ENCODE measurements around the gene IGSF21. TPM values are rescaled to one million over a fixed set of nuclear protein-coding genes. Genes with fewer than 3 reads are reported as not detected.

IGSF21 gene
- total RNA-seq, 1 donor, result not detected

DNA sequence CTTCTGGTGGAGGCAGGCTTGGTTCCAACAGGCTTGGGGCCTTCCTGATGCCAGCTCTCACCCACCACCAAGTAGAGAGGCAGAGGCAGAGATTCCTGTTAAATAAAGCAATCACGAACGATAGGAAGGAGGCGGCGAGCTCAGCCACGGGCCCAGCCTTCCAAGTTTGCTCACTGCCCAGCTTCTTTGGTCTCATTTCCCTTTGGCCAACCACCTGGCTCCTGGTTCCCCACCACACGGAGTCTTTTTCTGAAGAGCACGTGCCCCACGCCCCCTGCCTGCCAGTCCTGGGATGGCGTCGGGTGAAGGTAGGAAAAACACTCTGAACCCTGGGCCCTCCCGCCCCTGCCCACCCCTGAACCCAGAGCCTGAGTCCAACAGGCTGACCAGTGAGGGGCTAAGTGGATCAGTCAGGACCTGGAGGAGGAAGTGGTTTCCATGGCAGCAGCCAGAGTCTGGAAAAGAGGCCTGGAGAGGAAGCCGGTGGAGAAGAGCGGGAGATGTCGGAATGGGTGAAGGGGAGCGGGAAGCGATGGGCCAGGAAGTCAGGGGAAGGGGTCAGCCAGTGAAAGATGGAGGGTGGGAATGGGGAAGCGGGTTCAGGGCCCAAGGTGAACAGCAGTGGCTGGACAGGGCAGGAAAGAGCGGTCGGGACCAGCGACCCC, 214.9 kb downstream of the IGSF21 start:
- DNase-seq (ENCODE audit: low read depth), result no peak
- TF ChIP-seq, protein P1, sequence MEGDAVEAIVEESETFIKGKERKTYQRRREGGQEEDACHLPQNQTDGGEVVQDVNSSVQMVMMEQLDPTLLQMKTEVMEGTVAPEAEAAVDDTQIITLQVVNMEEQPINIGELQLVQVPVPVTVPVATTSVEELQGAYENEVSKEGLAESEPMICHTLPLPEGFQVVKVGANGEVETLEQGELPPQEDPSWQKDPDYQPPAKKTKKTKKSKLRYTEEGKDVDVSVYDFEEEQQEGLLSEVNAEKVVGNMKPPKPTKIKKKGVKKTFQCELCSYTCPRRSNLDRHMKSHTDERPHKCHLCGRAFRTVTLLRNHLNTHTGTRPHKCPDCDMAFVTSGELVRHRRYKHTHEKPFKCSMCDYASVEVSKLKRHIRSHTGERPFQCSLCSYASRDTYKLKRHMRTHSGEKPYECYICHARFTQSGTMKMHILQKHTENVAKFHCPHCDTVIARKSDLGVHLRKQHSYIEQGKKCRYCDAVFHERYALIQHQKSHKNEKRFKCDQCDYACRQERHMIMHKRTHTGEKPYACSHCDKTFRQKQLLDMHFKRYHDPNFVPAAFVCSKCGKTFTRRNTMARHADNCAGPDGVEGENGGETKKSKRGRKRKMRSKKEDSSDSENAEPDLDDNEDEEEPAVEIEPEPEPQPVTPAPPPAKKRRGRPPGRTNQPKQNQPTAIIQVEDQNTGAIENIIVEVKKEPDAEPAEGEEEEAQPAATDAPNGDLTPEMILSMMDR (IDR thresholded peaks at IDR 0.05; ENCODE audit: insufficient read depth, low read length), result no peak
- no peak overlapping the region for H3K4me3 ChIP-seq (ENCODE audit: low read depth, low read length)

DNA sequence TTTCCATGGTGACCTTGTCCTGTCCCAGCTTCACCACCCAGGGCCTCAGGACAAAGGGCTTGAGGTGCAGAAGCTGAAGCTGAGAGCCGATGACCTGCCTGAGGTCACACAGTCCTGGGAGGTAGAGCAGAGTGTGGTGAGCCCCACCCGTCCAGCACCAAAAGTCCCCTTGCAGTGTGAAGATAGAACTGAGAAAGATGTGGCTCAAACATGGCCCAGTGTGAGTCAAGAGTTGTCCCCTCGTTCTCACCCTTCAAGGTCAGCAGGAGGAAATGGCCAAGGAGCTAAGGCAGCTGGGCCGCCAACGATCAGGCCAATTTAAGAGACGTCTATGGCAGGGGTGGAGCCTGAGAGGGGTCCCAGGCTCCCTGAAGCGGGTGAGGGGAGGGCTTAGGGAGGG, 215.7 kb downstream of the IGSF21 start:
- TF ChIP-seq, protein P1 (IDR thresholded peaks at IDR 0.05; ENCODE audit: insufficient read depth, low read length), result no peak
- DNase-seq (ENCODE audit: low read depth), result no peak
- H3K4me3 ChIP-seq (ENCODE audit: low read depth, low read length), result no peak overlapping the region

DNA sequence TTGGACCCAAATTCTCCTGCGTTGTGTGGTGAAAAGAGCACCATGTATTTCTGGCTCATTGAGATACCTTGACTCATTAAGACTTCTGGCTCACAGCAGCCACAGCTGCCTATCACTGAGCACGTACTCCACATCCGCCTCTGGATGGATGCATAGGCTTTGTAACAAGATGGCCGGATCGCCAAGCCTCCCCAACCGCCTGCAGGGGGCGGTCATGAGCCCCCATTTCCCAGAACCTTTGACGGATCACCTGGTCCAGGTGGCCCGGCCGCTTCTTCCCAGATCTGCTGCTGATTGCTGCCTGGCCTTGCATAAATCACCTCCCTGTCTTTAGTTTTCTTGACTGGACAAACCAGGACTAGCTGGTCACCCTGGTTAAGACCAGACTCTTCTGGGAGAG, 216.6 kb downstream of the IGSF21 start:
- H3K4me3 ChIP-seq (ENCODE audit: low read depth, low read length), result no peak overlapping the region
- TF ChIP-seq, protein P1 (IDR thresholded peaks at IDR 0.05; ENCODE audit: insufficient read depth, low read length), result no peak
- no peak for DNase-seq (ENCODE audit: low read depth)

DNA sequence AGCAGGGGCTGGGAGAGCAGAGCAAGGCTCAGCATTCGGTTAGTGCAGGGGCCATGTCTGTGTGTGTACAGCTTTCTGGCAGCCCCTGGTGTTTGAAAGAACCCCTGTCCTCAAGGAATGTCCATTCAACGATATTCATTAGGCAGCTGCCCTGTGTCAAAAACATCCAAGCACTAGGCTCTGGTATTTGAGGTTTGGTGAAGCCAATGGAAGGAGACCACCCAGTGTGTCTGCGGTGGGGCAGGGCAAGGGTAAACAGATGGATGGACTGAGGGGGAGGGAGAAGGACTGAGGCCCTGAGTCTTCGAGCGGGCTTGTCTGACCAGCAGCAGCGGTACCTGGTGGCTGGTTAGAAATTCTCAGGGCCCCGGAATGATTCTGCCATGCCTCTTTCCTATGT, 217.5 kb downstream of the IGSF21 start:
- DNase-seq (ENCODE audit: low read depth), result no peak
- TF ChIP-seq, protein P1 (IDR thresholded peaks at IDR 0.05; ENCODE audit: insufficient read depth, low read length), result no peak
- H3K4me3 ChIP-seq (ENCODE audit: low read depth, low read length), result no peak overlapping the region

DNA sequence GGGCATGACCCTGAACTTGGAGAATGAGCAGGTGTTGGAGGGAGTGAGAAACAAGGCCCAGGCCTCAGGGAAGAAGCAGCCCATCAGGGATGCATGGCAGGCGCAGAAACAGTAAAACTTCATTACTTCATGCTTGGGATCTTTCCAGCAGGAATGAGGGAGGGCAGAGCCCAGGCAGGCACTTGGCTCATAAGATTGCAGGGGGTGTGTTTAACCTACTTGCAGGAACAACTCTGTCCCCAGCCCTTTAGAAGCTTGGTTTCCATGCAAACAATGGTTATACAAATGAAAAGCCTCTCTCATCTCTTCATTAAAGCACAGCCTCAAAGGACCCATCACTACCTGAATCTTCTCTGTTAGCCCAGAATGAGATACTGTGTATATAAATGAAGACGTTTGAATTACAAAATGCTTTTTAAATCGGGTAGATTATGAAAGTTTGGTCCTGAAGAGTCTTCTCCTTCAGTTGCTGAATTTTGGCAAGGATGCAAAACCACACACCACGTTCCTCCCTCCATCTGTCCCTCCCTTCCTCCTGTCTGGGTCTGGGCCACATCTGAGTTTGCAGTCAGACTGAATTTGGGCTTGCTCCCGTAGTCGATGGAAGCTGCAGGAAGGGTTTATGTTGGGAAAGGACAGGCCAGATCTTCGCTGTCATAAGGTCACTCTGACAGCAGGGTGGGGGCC, 218.8 kb downstream of the IGSF21 start:
- no peak for DNase-seq (ENCODE audit: low read depth)

DNA sequence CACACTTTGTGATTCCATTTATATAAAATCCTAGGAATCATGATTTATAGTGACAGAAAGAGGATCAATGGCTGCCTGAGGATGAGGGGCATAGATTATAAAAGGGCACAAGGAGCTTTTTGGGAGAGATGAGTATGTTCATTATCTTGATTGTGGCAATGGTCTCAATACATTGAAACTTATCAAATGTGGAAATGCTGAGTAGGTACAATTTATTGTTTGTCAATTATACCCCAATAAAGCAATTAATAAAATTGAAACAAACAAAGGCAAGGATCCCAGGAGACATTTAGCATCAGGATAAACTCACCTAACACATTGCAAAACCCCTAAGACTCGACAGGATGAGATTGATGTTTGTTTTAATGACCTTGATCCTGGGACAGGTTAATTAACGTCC, 220.1 kb downstream of the IGSF21 start:
- TF ChIP-seq, protein P1 (IDR thresholded peaks at IDR 0.05; ENCODE audit: insufficient read depth, low read length), result no peak
- no peak overlapping the region for H3K4me3 ChIP-seq (ENCODE audit: low read depth, low read length)
- no peak for DNase-seq (ENCODE audit: low read depth)

More for the DNA sequence above, 218.8 kb downstream of the IGSF21 start:
- H3K4me3 ChIP-seq (ENCODE audit: low read depth, low read length), result no peak overlapping the region
- TF ChIP-seq, protein P1 (IDR thresholded peaks at IDR 0.05; ENCODE audit: insufficient read depth, low read length), result no peak

All from fibroblast of the aortic adventitia (primary cell).